HEK293T (cell line): ENCODE data around the gene FAM53B.

ENCODE experiments used
- CTCF ChIA-PET: fragments of 350-600 bp; formaldehyde crosslinking; extraction: SDS; loops from one replicate; lab custom pipeline; 2021; ENCODE audit warnings: antibody characterized with exemption, inconsistent platforms; lab: Yijun Ruan, JAX
- POLR2A ChIA-PET: fragments of 350-600 bp; formaldehyde crosslinking; extraction: SDS; loops from one replicate; lab custom pipeline; 2020; ENCODE audit warnings: antibody characterized with exemption, inconsistent platforms; lab: Yijun Ruan, JAX
- DNase-seq: peaks from one replicate; pipeline ENCODE4 v3.0.0; 2012; ENCODE audit warnings: mixed read lengths; ENCODE audit errors: extremely low spot score
- ARNT ChIP-seq: fragments of 450-650 bp; IDR thresholded peaks from 2 replicates; pipeline ENCODE4 v1.6.1; 2017; ENCODE audit warnings: mild to moderate bottlenecking
- BHLHE40 ChIP-seq: fragments of 450-650 bp; IDR thresholded peaks from 2 replicates; pipeline ENCODE4 v1.6.1; 2016; ENCODE audit warnings: mild to moderate bottlenecking, moderate library complexity, borderline replicate concordance
- CTBP1 ChIP-seq: fragments of 450-650 bp; IDR thresholded peaks from 2 replicates; pipeline ENCODE4 v1.6.1; 2016; ENCODE audit warnings: borderline replicate concordance
- ELF4 ChIP-seq: fragments of 450-650 bp; IDR thresholded peaks from 2 replicates; pipeline ENCODE4 v1.6.1; 2017; ENCODE audit warnings: antibody characterized with exemption
- FOXA1 ChIP-seq: fragments of 450-650 bp; IDR thresholded peaks from 2 replicates; pipeline ENCODE4 v1.6.1; 2016; ENCODE audit warnings: mild to moderate bottlenecking
- FOXK2 ChIP-seq: fragments of 450-650 bp; IDR thresholded peaks from 2 replicates; pipeline ENCODE4 v1.6.1; 2016; ENCODE audit warnings: mild to moderate bottlenecking
- FOXM1 ChIP-seq: fragments of 450-650 bp; IDR thresholded peaks from 2 replicates; pipeline ENCODE4 v1.6.1; 2017; ENCODE audit warnings: mild to moderate bottlenecking, borderline replicate concordance
- HDGF ChIP-seq: fragments of 450-650 bp; IDR thresholded peaks from 2 replicates; pipeline ENCODE4 v1.6.1; 2017; ENCODE audit warnings: antibody characterized with exemption, borderline replicate concordance
- L3MBTL2 ChIP-seq: fragments of 450-650 bp; conservative IDR thresholded peaks from 2 replicates; pipeline ENCODE4 v1.6.1; 2016; ENCODE audit warnings: mild to moderate bottlenecking
- LEF1 ChIP-seq: fragments of 450-650 bp; IDR thresholded peaks from 2 replicates; pipeline ENCODE4 v1.6.1; 2017; ENCODE audit warnings: mild to moderate bottlenecking, borderline replicate concordance
- NFRKB ChIP-seq: fragments of 450-650 bp; IDR thresholded peaks from 2 replicates; pipeline ENCODE4 v1.6.1; 2016; ENCODE audit warnings: mild to moderate bottlenecking, moderate library complexity
- PKNOX1 ChIP-seq: fragments of 450-650 bp; IDR thresholded peaks from 2 replicates; pipeline ENCODE4 v1.6.1; 2016
- SP1 ChIP-seq: fragments of 450-650 bp; IDR thresholded peaks from 2 replicates; pipeline ENCODE4 v1.6.1; 2017
- SUZ12 ChIP-seq: fragments of 450-650 bp; IDR thresholded peaks from 2 replicates; pipeline ENCODE4 v1.6.1; 2016; ENCODE audit warnings: mild to moderate bottlenecking
- TARDBP ChIP-seq: fragments of 450-650 bp; IDR thresholded peaks from 2 replicates; pipeline ENCODE4 v1.6.1; 2016
- ZNF384 ChIP-seq: fragments of 450-650 bp; IDR thresholded peaks from 2 replicates; pipeline ENCODE4 v1.6.1; 2016

The FAM53B gene

GRCh38 chr10:124696446-124697392 is 47.5 kb downstream of the FAM53B start:
- CTCF ChIA-PET, result interaction anchor here (0.6 kb wide), 1 partner anchor 45 kb away, joined by 3 read pairs; no protein-coding TSS in a partner anchor
- POLR2A ChIA-PET, result no interaction called here
- DNase-seq, result no peak
- TF ChIP-seq HDGF (no peak), PKNOX1 (no peak), SUZ12 (no peak), FOXM1 (no peak), TARDBP (no peak), CTBP1 (no peak), ARNT (no peak), FOXK2 (no peak), LEF1 (no peak), L3MBTL2 (no peak), ELF4 (no peak), ZNF384 (no peak), SP1 (no peak), NFRKB (no peak), BHLHE40 (no peak), FOXA1 (no peak)

GRCh38 chr10:124695259-124695658 is 48.9 kb downstream of the FAM53B start:
- no peak for TF ChIP-seq SUZ12
- CTCF ChIA-PET, result no interaction called here
- DNase-seq, result no peak
- POLR2A ChIA-PET, result no interaction called here

GRCh38 chr10:124694481-124695220 is 49.5 kb downstream of the FAM53B start:
- ChIA-PET CTCF (no interaction called here), POLR2A (no interaction called here)
- DNase-seq, result no peak
- TF ChIP-seq FOXM1 (no peak), SP1 (no peak), PKNOX1 (no peak), L3MBTL2 (no peak), FOXA1 (no peak), ZNF384 (no peak), BHLHE40 (no peak), SUZ12 (no peak), HDGF (no peak), NFRKB (no peak), TARDBP (no peak), ARNT (no peak), FOXK2 (no peak), LEF1 (no peak), ELF4 (no peak), CTBP1 (no peak)

GRCh38 chr10:124693801-124694416 is 50.3 kb downstream of the FAM53B start:
- TF ChIP-seq FOXK2, result no peak
- no peak for TF ChIP-seq NFRKB
- no peak for TF ChIP-seq SP1
- no peak for TF ChIP-seq TARDBP
- TF ChIP-seq LEF1, result no peak
- TF ChIP-seq L3MBTL2, result no peak
- no peak for TF ChIP-seq ARNT
- TF ChIP-seq FOXM1, result no peak
- no peak for TF ChIP-seq BHLHE40
- TF ChIP-seq CTBP1, result no peak
- TF ChIP-seq SUZ12, result no peak
- no peak for TF ChIP-seq FOXA1
- no peak for TF ChIP-seq PKNOX1
- TF ChIP-seq ZNF384, result no peak
- no peak for TF ChIP-seq ELF4
- POLR2A ChIA-PET, result no interaction called here
- CTCF ChIA-PET, result no interaction called here
- DNase-seq, result no peak

GRCh38 chr10:124693396-124693795 is 50.8 kb downstream of the FAM53B start:
- POLR2A ChIA-PET, result no interaction called here
- CTCF ChIA-PET, result no interaction called here
- DNase-seq, result peak; percentile 39
- TF ChIP-seq FOXK2, result no peak
- no peak for TF ChIP-seq SUZ12
- no peak for TF ChIP-seq TARDBP
- TF ChIP-seq FOXM1, result no peak
- no peak for TF ChIP-seq SP1
- no peak for TF ChIP-seq NFRKB
- no peak for TF ChIP-seq ARNT
- no peak for TF ChIP-seq PKNOX1
- no peak for TF ChIP-seq LEF1
